Smooth muscle cell (in vitro differentiated cells): ENCODE measurements around the gene DSN1. TPM values are rescaled to one million over a fixed set of nuclear protein-coding genes. Genes with fewer than 3 reads are reported as not detected.

Experiments used
- DNase-seq: peaks from one replicate; lab custom pipeline; 2025; ENCODE audit not compliant: unreplicated experiment; lab: John Stamatoyannopoulos, UW
- H2AFZ ChIP-seq: fragments of 200-600 bp; sonication (generic); 2 replicates; pipeline ENCODE4 v1.6.0; 2016; ENCODE audit warnings: antibody characterized with exemption, low read depth, mild to moderate bottlenecking
- H3F3A ChIP-seq: fragments of 200-600 bp; sonication (generic); 2 replicates; pipeline ENCODE4 v1.6.0; 2017; ENCODE audit warnings: antibody characterized with exemption, low read depth
- H3K27ac ChIP-seq: fragments of 200-600 bp; sonication (generic); 2 replicates; pipeline ENCODE4 v1.5.1; 2016; ENCODE audit warnings: low read depth, mild to moderate bottlenecking
- H3K27me3 ChIP-seq: fragments of 200-600 bp; sonication (generic); 2 replicates; pipeline ENCODE4 v1.6.1; 2016; ENCODE audit warnings: low read depth, mild to moderate bottlenecking
- H3K36me3 ChIP-seq: fragments of 200-600 bp; sonication (generic); 2 replicates; pipeline ENCODE4 v1.5.1; 2016; ENCODE audit warnings: low read depth
- H3K4me1 ChIP-seq: fragments of 200-600 bp; sonication (generic); 2 replicates; pipeline ENCODE4 v1.5.1; 2016; ENCODE audit warnings: low read depth
- H3K4me2 ChIP-seq: fragments of 200-600 bp; sonication (generic); 2 replicates; pipeline ENCODE4 v1.6.0; 2016; ENCODE audit warnings: mild to moderate bottlenecking
- H3K4me3 ChIP-seq: fragments of 200-600 bp; sonication (generic); 2 replicates; pipeline ENCODE4 v1.5.1; 2016; ENCODE audit warnings: mild to moderate bottlenecking
- H3K79me2 ChIP-seq: fragments of 200-600 bp; sonication (generic); 2 replicates; pipeline ENCODE4 v1.6.0; 2016; ENCODE audit warnings: low read depth, mild to moderate bottlenecking
- H3K9ac ChIP-seq: fragments of 200-600 bp; sonication (generic); 2 replicates; pipeline ENCODE4 v1.6.0; 2016; ENCODE audit warnings: low read depth
- H3K9me3 ChIP-seq: fragments of 200-600 bp; sonication (generic); replicated peaks from 2 replicates; pipeline ENCODE4 v1.5.1; 2016; ENCODE audit warnings: low read depth
- H4K20me1 ChIP-seq: fragments of 200-600 bp; sonication (generic); 2 replicates; pipeline ENCODE4 v1.6.0; 2016; ENCODE audit warnings: low read depth
- CTCF ChIP-seq: fragments of 200-600 bp; sonication (generic); IDR thresholded peaks from 2 replicates; pipeline ENCODE4 v1.5.1; 2017; ENCODE audit warnings: borderline replicate concordance, mild to moderate bottlenecking, antibody characterized with exemption; ENCODE audit not compliant: insufficient read depth, poor library complexity, severe bottlenecking
- WGBS: methylation state at CpG from one replicate; pipeline ENCODE4 v1.1.7; 2016; ENCODE audit warnings: low lambda C conversion rate; 5-methylcytosine and 5-hydroxymethylcytosine counted together
- polyA plus RNA-seq: library from polyadenylated mRNA; unstranded; fragments of >200 nt; fragmentation: Nextera tagmentation; extraction: Ambion mirVana; gene quantifications from 2 replicates; pipeline ENCODE4 v1.2.1, GENCODE V29; 2016
- total RNA-seq: library from RNA; depleted of rRNA; stranded (reverse); fragments of >200 nt; gene quantifications from 2 replicates; pipeline ENCODE4 v1.2.3, GENCODE V29; 2014

The DSN1 gene
- total RNA-seq, result 17.0 and 23.0 TPM in 2 replicates
- polyA plus RNA-seq, result 15.1 and 17.4 TPM in 2 replicates

GRCh38 chr20:36773597-36774390, at the start of gene DSN1:
Gene DSN1, minus strand, starts transcription at chr20:36773763. Its CDS starts 2,305 bp downstream, at chr20:36771458.
- under 1% methylated on average over 60 of the region's 61 CpGs for WGBS
- peaks cover 12% of the 10 kb centered on the region for H3K79me2 ChIP-seq
- peaks cover 5% of the 10 kb centered on the region for H3K4me1 ChIP-seq
- no peaks in the 10 kb centered on the region for H4K20me1 ChIP-seq
- H3K4me2 ChIP-seq, result peak within 1 kb of the TSS; percentile 98
- H3K9me3 ChIP-seq, result no peaks in the 10 kb centered on the region
- no peaks in the 10 kb centered on the region for H3K36me3 ChIP-seq
- peak within 1 kb of the TSS; percentile 99 for H3K9ac ChIP-seq
- peak within 1 kb of the TSS; percentile 82 for H3K4me3 ChIP-seq
- DNase-seq, result peak; percentile 98
- H2AFZ ChIP-seq, result peak within 1 kb of the TSS; percentile 92
- H3K27me3 ChIP-seq, result no peaks in the 10 kb centered on the region
- H3F3A ChIP-seq, result peaks cover 8% of the 10 kb centered on the region
- peak within 1 kb of the TSS; percentile 98 for H3K27ac ChIP-seq
- TF ChIP-seq CTCF, result no peak

GRCh38 chr20:36823121-36823520, 49.6 kb upstream of the DSN1 start:
- Histone ChIP-seq H3K79me2 (no peaks in the 10 kb centered on the region), H3K4me1 (peaks cover 5% of the 10 kb centered on the region), H3K27ac (no peak overlapping the region), H3K9me3 (no peaks in the 10 kb centered on the region), H3F3A (no peaks in the 10 kb centered on the region), H4K20me1 (peaks cover 9% of the 10 kb centered on the region), H3K9ac (no peak overlapping the region), H3K4me2 (no peak overlapping the region), H3K36me3 (no peaks in the 10 kb centered on the region), H3K4me3 (no peak overlapping the region), H3K27me3 (no peaks in the 10 kb centered on the region), H2AFZ (no peak overlapping the region)
- WGBS, result 98% methylated on average over 5 of the region's 5 CpGs
- DNase-seq, result no peak
- TF ChIP-seq CTCF, result no peak

- Histone ChIP-seq H3K4me2 (no peak overlapping the region), H2AFZ (no peak overlapping the region), H4K20me1 (peaks cover 9% of the 10 kb centered on the region), H3K9ac (no peak overlapping the region), H3K79me2 (no peaks in the 10 kb centered on the region), H3K4me3 (no peak overlapping the region), H3K27me3 (no peaks in the 10 kb centered on the region), H3K9me3 (no peaks in the 10 kb centered on the region), H3K4me1 (peaks cover 5% of the 10 kb centered on the region), H3K27ac (no peak overlapping the region), H3F3A (no peaks in the 10 kb centered on the region), H3K36me3 (no peaks in the 10 kb centered on the region)
- WGBS, result 82% methylated on average over 7 of the region's 7 CpGs
- no peak for DNase-seq
- TF ChIP-seq CTCF, result no peak
Measured at GRCh38 chr20:36821964-36822437, 48.4 kb upstream of the DSN1 start.
